Panc1 (cell line): Measurements from ENCODE around the gene SCYGR3. TPM values are rescaled to one million over a fixed set of nuclear protein-coding genes. Genes with fewer than 3 reads are reported as not detected.

Experiments
- ATAC-seq: fragments of 200-7000 bp; cut with Tn5 transposase; 2 replicates; pipeline ENCODE4 v1.9.1; 2020; ENCODE audit warnings: mild to moderate bottlenecking, moderate library complexity
- BruUV-seq: library from RNA; stranded (reverse); fragments of 400-500 nt; replicated peaks from 2 replicates; lab custom pipeline; 2021; lab: Mats Ljungman, UMichigan
- CTCF ChIA-PET: fragments of 300-600 bp; sonication (Branson Sonifier 250); formaldehyde crosslinking; loops from one replicate; lab custom pipeline; 2022; ENCODE audit warnings: antibody characterized with exemption; lab: Charles Lee
- POLR2A ChIA-PET: fragments of 300-600 bp; sonication (Branson Sonifier 250); formaldehyde crosslinking; loops from one replicate; lab custom pipeline; 2022; ENCODE audit warnings: antibody characterized with exemption; lab: Charles Lee
- DNase-seq: peaks from one replicate; pipeline ENCODE4 v3.0.0-alpha.2; 2010; ENCODE audit warnings: low read depth, low spot score
- H3K27ac ChIP-seq: 2 replicates; pipeline ENCODE4 v1.5.1; 2011; ENCODE audit warnings: mild to moderate bottlenecking, low read length, inconsistent platforms
- H3K27me3 ChIP-seq: fragments of 200-500 bp; sonication (Bioruptor generic); 2 replicates; pipeline ENCODE4 v1.6.0; 2014; ENCODE audit warnings: low read length, inconsistent platforms; ENCODE audit not compliant: control insufficient read depth, insufficient read depth
- H3K36me3 ChIP-seq: fragments of 200-500 bp; sonication (Bioruptor generic); 2 replicates; pipeline ENCODE4 v1.5.1; 2014; ENCODE audit warnings: inconsistent platforms, mild to moderate bottlenecking, low read length, moderate library complexity; ENCODE audit not compliant: control insufficient read depth, insufficient read depth
- H3K4me1 ChIP-seq: 2 replicates; pipeline ENCODE4 v1.5.1; 2011; ENCODE audit warnings: inconsistent platforms, mild to moderate bottlenecking, low read length, moderate library complexity; ENCODE audit not compliant: control insufficient read depth, insufficient read depth
- H3K4me3 ChIP-seq, 2 experiments: 2 replicates each; pipeline ENCODE4 v1.5.1; 2011 to 2012; ENCODE audit warnings: low read depth in 2 of 2, low read length in 2 of 2, mild to moderate bottlenecking in 2 of 2, inconsistent platforms in 1 of 2, moderate library complexity in 1 of 2
- H3K9me3 ChIP-seq: fragments of 200-500 bp; sonication (Bioruptor generic); 2 replicates; pipeline ENCODE4 v1.5.1; 2014; ENCODE audit warnings: low read depth, mild to moderate bottlenecking, inconsistent platforms, low read length, moderate library complexity; ENCODE audit not compliant: control insufficient read depth, insufficient read depth
- POLR2AphosphoS5 ChIP-seq: IDR thresholded peaks from 2 replicates; pipeline ENCODE4 v1.6.1; 2012; ENCODE audit warnings: mild to moderate bottlenecking, low read depth, low read length, moderate library complexity
- REST ChIP-seq, 2 experiments: IDR thresholded peaks; 2 replicates each; pipeline ENCODE4 v1.6.1; 2011 to 2012; ENCODE audit warnings: low read depth in 2 of 2, control low read depth in 1 of 2, low read length in 1 of 2, mild to moderate bottlenecking in 1 of 2, moderate library complexity in 1 of 2; ENCODE audit not compliant: insufficient read depth in 1 of 2
- SIN3A ChIP-seq: IDR thresholded peaks from 2 replicates; pipeline ENCODE4 v1.6.1; 2012; ENCODE audit warnings: low read depth, mild to moderate bottlenecking, low read length, moderate library complexity, borderline replicate concordance; ENCODE audit not compliant: insufficient read depth
- TCF7L2 ChIP-seq: IDR thresholded peaks from 2 replicates; pipeline ENCODE4 v1.6.1; 2011; ENCODE audit warnings: mild to moderate bottlenecking, low read depth, low read length, inconsistent platforms
- in situ Hi-C: cut with HindIII; loops from 2 replicates; pipeline ENCODE4 v1.10.0; 2016; ENCODE audit warnings: low sequenced_read_pairs, low pct_unique_long_range_greater_than_20kb
- intact Hi-C: fragments of 100-400 bp; cut with micrococcal nuclease; formaldehyde crosslinking; loops from one replicate; pipeline ENCODE4 v1.10.0; 2022; ENCODE audit not compliant: unreplicated experiment
- total RNA-seq: library from RNA; stranded (reverse); gene quantifications from one replicate; pipeline ENCODE4 v1.2.1, GENCODE V29; 2021; ENCODE audit not compliant: unreplicated experiment

Gene SCYGR3
- total RNA-seq, 1 experiment from 2014 or later: not detected

DNA sequence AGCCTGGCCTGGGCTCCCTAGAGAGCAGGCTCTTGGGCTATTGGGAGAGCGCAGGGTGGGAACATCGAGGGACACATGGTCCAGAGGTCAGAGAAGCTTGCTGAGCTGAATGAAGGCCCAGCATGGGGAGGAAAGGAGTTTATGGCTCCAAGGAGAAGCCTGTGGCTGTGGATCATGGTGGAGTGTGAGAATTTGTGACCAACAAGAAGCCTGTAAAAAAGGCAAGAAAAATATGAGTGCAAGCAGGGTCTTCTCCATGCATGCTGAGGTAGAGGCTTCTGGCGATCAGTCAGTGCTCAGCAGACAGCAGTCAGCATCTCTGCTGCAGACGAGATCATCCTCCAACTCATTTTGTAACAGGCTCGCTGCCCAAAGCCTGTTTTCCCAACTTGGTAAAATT, 1.3 kb upstream of the SCYGR3 start:
- no TSS peak for BruUV-seq
- no peaks in the 10 kb centered on the region for H3K4me1 ChIP-seq
- ChIA-PET CTCF (no interaction called here), POLR2A (no interaction called here)
- ATAC-seq (no peak), DNase-seq (no peak)
- intact Hi-C loops (no loop called here), in situ Hi-C loops (no loop called here)
- TF ChIP-seq SIN3A: no peak
- H3K27me3 ChIP-seq: no peaks in the 10 kb centered on the region
- H3K9me3 ChIP-seq: no peaks in the 10 kb centered on the region
- H3K36me3 ChIP-seq: no peaks in the 10 kb centered on the region
- no peak overlapping the region for H3K27ac ChIP-seq
- no peak overlapping the region for H3K4me3 ChIP-seq

DNA sequence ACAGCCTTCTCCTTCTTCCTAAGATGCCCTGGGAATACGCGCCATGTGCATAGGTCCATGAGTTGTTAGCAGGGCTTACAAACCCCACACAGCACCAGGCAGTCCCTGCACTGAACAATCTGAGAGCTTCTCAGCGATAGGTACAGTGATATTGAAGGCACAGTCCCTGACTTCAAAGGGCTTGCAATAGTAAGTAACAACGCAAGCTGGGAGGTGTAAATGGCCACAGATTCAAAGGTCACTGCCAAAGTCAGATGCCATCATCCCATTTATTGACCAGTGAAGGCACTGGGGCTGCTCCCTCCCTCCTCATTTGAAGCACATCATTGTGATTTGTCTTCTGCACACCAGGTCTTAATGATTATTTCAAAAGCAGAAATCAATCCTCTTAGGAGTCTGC, 541 bp upstream of the SCYGR3 start:
- TF ChIP-seq TCF7L2 (no peak), REST (IDR thresholded peaks at IDR 0.05; ENCODE audit: insufficient read depth in 1 of 2, low read depth in 2 of 2, low read length in 1 of 2) (no peak), SIN3A (no peak)
- ATAC-seq: no peak
- ChIA-PET POLR2A (no interaction called here), CTCF (no interaction called here)
- Histone ChIP-seq H3K27me3 (no peaks in the 10 kb centered on the region), H3K9me3 (no peaks in the 10 kb centered on the region), H3K27ac (no peak overlapping the region), H3K4me3 (no peak overlapping the region), H3K4me1 (no peaks in the 10 kb centered on the region), H3K36me3 (no peaks in the 10 kb centered on the region)
- DNase-seq: no peak
- intact Hi-C loops: no loop called here
- in situ Hi-C loops: no loop called here
- no TSS peak for BruUV-seq

DNA sequence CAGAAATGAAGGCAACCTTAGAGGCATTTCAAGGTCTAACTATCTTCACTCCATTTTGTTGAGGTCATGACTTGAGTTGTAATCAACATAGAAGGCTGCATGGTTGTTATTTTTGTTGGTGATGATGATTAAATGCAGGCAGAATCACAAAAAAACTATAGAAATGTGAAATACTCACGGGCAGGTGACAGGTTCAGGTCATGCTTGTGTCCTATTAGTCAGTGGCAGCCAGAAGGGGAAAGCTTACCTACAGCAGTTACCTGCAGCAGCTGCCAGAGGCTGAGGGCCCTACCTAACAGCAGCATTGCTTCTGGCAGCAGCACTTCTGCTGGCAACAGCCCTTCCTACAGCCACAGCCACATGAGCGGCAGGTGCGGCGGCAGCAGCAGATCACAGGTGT, 394 bp downstream of the SCYGR3 start:
- Histone ChIP-seq H3K27ac (no peak overlapping the region), H3K4me1 (no peaks in the 10 kb centered on the region), H3K36me3 (no peaks in the 10 kb centered on the region), H3K4me3 (no peak overlapping the region), H3K27me3 (no peaks in the 10 kb centered on the region), H3K9me3 (no peaks in the 10 kb centered on the region)
- ChIA-PET POLR2A (no interaction called here), CTCF (no interaction called here)
- ATAC-seq (no peak), DNase-seq (no peak)
- no TSS peak for BruUV-seq
- TF ChIP-seq SIN3A (no peak), REST (IDR thresholded peaks at IDR 0.05; ENCODE audit: insufficient read depth in 1 of 2, low read depth in 2 of 2, low read length in 1 of 2) (no peak), POLR2AphosphoS5 (no peak)
- in situ Hi-C loops (no loop called here), intact Hi-C loops (no loop called here)
